Osteocyte (in vitro differentiated cells): Measurements from ENCODE around the gene KCNIP4. TPM values are rescaled to one million over a fixed set of nuclear protein-coding genes. Genes with fewer than 3 reads are reported as not detected.

Source experiments
- DNase-seq: peaks from one replicate; pipeline ENCODE4 v3.0.0; 2021; ENCODE audit warnings: mixed read lengths; ENCODE audit not compliant: unreplicated experiment; ENCODE audit errors: extremely low spot score
- H3K27ac Mint-ChIP-seq: one replicate; pipeline ENCODE4 v1.8.0; 2021; ENCODE audit warnings: mild to moderate bottlenecking, mixed read lengths; ENCODE audit not compliant: unreplicated experiment
- H3K27me3 Mint-ChIP-seq: one replicate; pipeline ENCODE4 v1.8.0; 2021; ENCODE audit warnings: mixed read lengths; ENCODE audit not compliant: unreplicated experiment
- H3K36me3 Mint-ChIP-seq: one replicate; pipeline ENCODE4 v1.8.0; 2021; ENCODE audit warnings: mixed read lengths; ENCODE audit not compliant: unreplicated experiment
- H3K4me1 Mint-ChIP-seq: one replicate; pipeline ENCODE4 v1.8.0; 2021; ENCODE audit warnings: mixed read lengths; ENCODE audit not compliant: unreplicated experiment
- H3K4me3 Mint-ChIP-seq: one replicate; pipeline ENCODE4 v1.8.0; 2021; ENCODE audit warnings: mild to moderate bottlenecking, moderate library complexity, mixed read lengths; ENCODE audit not compliant: unreplicated experiment
- H3K9me3 Mint-ChIP-seq: one replicate; pipeline ENCODE4 v1.8.0; 2021; ENCODE audit warnings: mixed read lengths; ENCODE audit not compliant: unreplicated experiment
- CTCF ChIP-seq: fragments of 200-600 bp; sonication (generic); IDR thresholded peaks from 2 replicates; pipeline ENCODE4 v1.5.0; 2021; ENCODE audit warnings: antibody characterized with exemption, mild to moderate bottlenecking, moderate library complexity
- total RNA-seq: library from RNA; stranded (reverse); gene quantifications from 2 replicates; pipeline ENCODE4 v1.2.1, GENCODE V29; 2021

The KCNIP4 gene
- total RNA-seq, 1 donor from 2014 or later, result 0.24 TPM

DNA sequence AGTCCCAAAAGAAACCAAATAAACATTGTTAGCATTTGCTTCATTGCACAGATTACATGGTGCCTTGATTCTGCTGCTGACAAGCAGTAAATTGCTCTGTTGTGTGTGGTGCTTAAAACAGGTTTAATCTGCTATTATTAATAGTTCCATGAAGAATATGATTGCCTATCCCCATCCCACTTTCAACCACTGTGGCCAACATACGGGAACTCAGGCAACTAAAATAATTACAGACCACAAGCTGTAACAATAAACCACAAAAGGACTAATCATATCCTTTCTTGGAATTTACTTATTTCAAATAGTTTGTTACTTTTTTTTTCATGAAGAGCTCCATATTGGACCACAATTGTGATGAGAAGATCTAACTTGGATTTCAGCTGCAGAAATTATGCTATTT is 1116.8 kb downstream of the KCNIP4 start:
- no peak for TF ChIP-seq CTCF
- Mint-ChIP-seq H3K9me3 (peaks cover 5% of the 10 kb centered on the region), H3K27ac (no peak overlapping the region), H3K4me3 (no peak overlapping the region), H3K4me1 (no peaks in the 10 kb centered on the region), H3K36me3 (no peaks in the 10 kb centered on the region), H3K27me3 (no peaks in the 10 kb centered on the region)
- DNase-seq, result no peak

- no peaks in the 10 kb centered on the region for H3K27me3 Mint-ChIP-seq
- H3K27ac Mint-ChIP-seq, result no peak overlapping the region
- TF ChIP-seq CTCF, result no peak
- no peaks in the 10 kb centered on the region for H3K36me3 Mint-ChIP-seq
- no peaks in the 10 kb centered on the region for H3K4me1 Mint-ChIP-seq
- no peak for DNase-seq
- H3K4me3 Mint-ChIP-seq, result no peak overlapping the region
- H3K9me3 Mint-ChIP-seq, result no peaks in the 10 kb centered on the region
These were observed 1118.8 kb downstream of the KCNIP4 start for GRCh38 chr4:20829617-20830357.

DNA sequence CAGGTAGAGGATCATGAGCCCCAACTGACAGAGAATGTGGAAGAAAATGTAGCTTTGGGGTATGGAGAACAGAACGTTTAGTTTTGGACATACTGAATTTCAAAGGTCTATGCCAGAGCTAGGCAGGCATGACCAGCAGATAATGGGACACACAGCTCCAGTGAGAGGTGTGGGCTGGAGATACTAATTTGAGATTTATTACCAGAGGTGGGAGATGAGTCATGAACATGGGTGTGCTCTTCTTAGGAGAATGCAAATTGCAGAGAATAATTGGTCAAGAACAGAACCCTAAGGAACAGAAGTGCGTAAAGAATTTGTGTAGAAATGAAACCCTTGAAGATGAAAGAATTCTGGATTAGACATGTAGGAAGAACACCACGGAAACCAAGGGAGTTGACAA is 1123.1 kb downstream of the KCNIP4 start:
- no peak overlapping the region for H3K4me3 Mint-ChIP-seq
- H3K27ac Mint-ChIP-seq, result no peak overlapping the region
- H3K27me3 Mint-ChIP-seq, result no peaks in the 10 kb centered on the region
- DNase-seq, result no peak
- H3K4me1 Mint-ChIP-seq, result no peaks in the 10 kb centered on the region
- TF ChIP-seq CTCF, result no peak
- no peaks in the 10 kb centered on the region for H3K36me3 Mint-ChIP-seq
- H3K9me3 Mint-ChIP-seq, result no peaks in the 10 kb centered on the region

GRCh38 chr4:20816287-20816686 is 1132.3 kb downstream of the KCNIP4 start:
- no peak for DNase-seq
- Mint-ChIP-seq H3K36me3 (no peaks in the 10 kb centered on the region), H3K4me3 (no peak overlapping the region), H3K9me3 (no peaks in the 10 kb centered on the region), H3K27ac (no peak overlapping the region), H3K27me3 (peaks cover 25% of the 10 kb centered on the region), H3K4me1 (no peaks in the 10 kb centered on the region)
- TF ChIP-seq CTCF, result no peak

DNA sequence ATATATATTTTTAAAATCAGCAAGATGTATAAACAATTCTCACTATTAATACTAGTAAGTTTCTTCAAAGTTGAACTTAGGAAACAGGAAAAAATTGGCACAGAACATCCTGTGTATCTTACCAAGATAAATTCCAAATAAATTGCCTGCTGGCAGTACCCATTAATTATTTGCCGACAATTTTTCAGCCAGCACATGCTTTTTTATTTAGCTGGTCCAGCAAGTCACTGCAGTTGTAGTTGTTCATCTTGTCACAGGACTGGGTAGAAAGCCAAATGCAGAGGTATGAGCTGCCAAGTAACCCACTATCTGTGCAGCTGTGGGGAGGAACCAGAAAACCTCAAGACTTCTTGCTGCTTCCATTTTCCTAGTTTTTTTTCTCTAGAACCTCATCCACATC is 1134.9 kb downstream of the KCNIP4 start:
- no peak for DNase-seq

More for the DNA sequence above, 1134.9 kb downstream of the KCNIP4 start:
- H3K36me3 Mint-ChIP-seq, result no peaks in the 10 kb centered on the region
- peaks cover 26% of the 10 kb centered on the region for H3K27me3 Mint-ChIP-seq
- H3K4me3 Mint-ChIP-seq, result no peak overlapping the region
- TF ChIP-seq CTCF, result no peak
- no peaks in the 10 kb centered on the region for H3K9me3 Mint-ChIP-seq
- no peak overlapping the region for H3K27ac Mint-ChIP-seq
- no peaks in the 10 kb centered on the region for H3K4me1 Mint-ChIP-seq
